Smooth muscle cell (in vitro differentiated cells): ENCODE measurements around the gene GRK3. TPM values are rescaled to one million over a fixed set of nuclear protein-coding genes. Genes with fewer than 3 reads are reported as not detected.

Experiments
- DNase-seq: peaks from one replicate; lab custom pipeline; 2025; ENCODE audit not compliant: unreplicated experiment; lab: John Stamatoyannopoulos, UW
- H2AFZ ChIP-seq: fragments of 200-600 bp; sonication (generic); 2 replicates; pipeline ENCODE4 v1.6.0; 2016; ENCODE audit warnings: antibody characterized with exemption, low read depth, mild to moderate bottlenecking
- H3F3A ChIP-seq: fragments of 200-600 bp; sonication (generic); 2 replicates; pipeline ENCODE4 v1.6.0; 2017; ENCODE audit warnings: antibody characterized with exemption, low read depth
- H3K27ac ChIP-seq: fragments of 200-600 bp; sonication (generic); 2 replicates; pipeline ENCODE4 v1.5.1; 2016; ENCODE audit warnings: low read depth, mild to moderate bottlenecking
- H3K27me3 ChIP-seq: fragments of 200-600 bp; sonication (generic); 2 replicates; pipeline ENCODE4 v1.6.1; 2016; ENCODE audit warnings: low read depth, mild to moderate bottlenecking
- H3K36me3 ChIP-seq: fragments of 200-600 bp; sonication (generic); 2 replicates; pipeline ENCODE4 v1.5.1; 2016; ENCODE audit warnings: low read depth
- H3K4me1 ChIP-seq: fragments of 200-600 bp; sonication (generic); 2 replicates; pipeline ENCODE4 v1.5.1; 2016; ENCODE audit warnings: low read depth
- H3K4me2 ChIP-seq: fragments of 200-600 bp; sonication (generic); 2 replicates; pipeline ENCODE4 v1.6.0; 2016; ENCODE audit warnings: mild to moderate bottlenecking
- H3K4me3 ChIP-seq: fragments of 200-600 bp; sonication (generic); 2 replicates; pipeline ENCODE4 v1.5.1; 2016; ENCODE audit warnings: mild to moderate bottlenecking
- H3K79me2 ChIP-seq: fragments of 200-600 bp; sonication (generic); 2 replicates; pipeline ENCODE4 v1.6.0; 2016; ENCODE audit warnings: low read depth, mild to moderate bottlenecking
- H3K9ac ChIP-seq: fragments of 200-600 bp; sonication (generic); 2 replicates; pipeline ENCODE4 v1.6.0; 2016; ENCODE audit warnings: low read depth
- H3K9me3 ChIP-seq: fragments of 200-600 bp; sonication (generic); replicated peaks from 2 replicates; pipeline ENCODE4 v1.5.1; 2016; ENCODE audit warnings: low read depth
- H4K20me1 ChIP-seq: fragments of 200-600 bp; sonication (generic); 2 replicates; pipeline ENCODE4 v1.6.0; 2016; ENCODE audit warnings: low read depth
- WGBS: methylation state at CpG from one replicate; pipeline ENCODE4 v1.1.7; 2016; ENCODE audit warnings: low lambda C conversion rate; 5-methylcytosine and 5-hydroxymethylcytosine counted together
- polyA plus RNA-seq: library from polyadenylated mRNA; unstranded; fragments of >200 nt; fragmentation: Nextera tagmentation; extraction: Ambion mirVana; gene quantifications from 2 replicates; pipeline ENCODE4 v1.2.1, GENCODE V29; 2016
- total RNA-seq: library from RNA; depleted of rRNA; stranded (reverse); fragments of >200 nt; gene quantifications from 2 replicates; pipeline ENCODE4 v1.2.3, GENCODE V29; 2014
- TF ChIP-seq, protein P1 (sequence below): fragments of 200-600 bp; sonication (generic); IDR thresholded peaks from 2 replicates; pipeline ENCODE4 v1.5.1; 2017; ENCODE audit warnings: borderline replicate concordance, mild to moderate bottlenecking, antibody characterized with exemption; ENCODE audit not compliant: insufficient read depth, poor library complexity, severe bottlenecking

The GRK3 gene
- total and polyA plus RNA-seq, 2 experiments from 2014 or later = 1.0 to 4.6 TPM

GRCh38 chr22:25739659-25740344 lies 175.3 kb downstream of the GRK3 start:
- no peak for DNase-seq
- H3K27ac ChIP-seq = no peak overlapping the region
- H3K79me2 ChIP-seq = no peaks in the 10 kb centered on the region
- H3K4me3 ChIP-seq = no peak overlapping the region
- H4K20me1 ChIP-seq = no peaks in the 10 kb centered on the region
- WGBS = 87% methylated on average over 11 of the region's 11 CpGs
- no peak overlapping the region for H2AFZ ChIP-seq
- H3K27me3 ChIP-seq = no peaks in the 10 kb centered on the region
- H3K9me3 ChIP-seq = no peaks in the 10 kb centered on the region
- H3F3A ChIP-seq = no peaks in the 10 kb centered on the region
- TF ChIP-seq, protein P1, sequence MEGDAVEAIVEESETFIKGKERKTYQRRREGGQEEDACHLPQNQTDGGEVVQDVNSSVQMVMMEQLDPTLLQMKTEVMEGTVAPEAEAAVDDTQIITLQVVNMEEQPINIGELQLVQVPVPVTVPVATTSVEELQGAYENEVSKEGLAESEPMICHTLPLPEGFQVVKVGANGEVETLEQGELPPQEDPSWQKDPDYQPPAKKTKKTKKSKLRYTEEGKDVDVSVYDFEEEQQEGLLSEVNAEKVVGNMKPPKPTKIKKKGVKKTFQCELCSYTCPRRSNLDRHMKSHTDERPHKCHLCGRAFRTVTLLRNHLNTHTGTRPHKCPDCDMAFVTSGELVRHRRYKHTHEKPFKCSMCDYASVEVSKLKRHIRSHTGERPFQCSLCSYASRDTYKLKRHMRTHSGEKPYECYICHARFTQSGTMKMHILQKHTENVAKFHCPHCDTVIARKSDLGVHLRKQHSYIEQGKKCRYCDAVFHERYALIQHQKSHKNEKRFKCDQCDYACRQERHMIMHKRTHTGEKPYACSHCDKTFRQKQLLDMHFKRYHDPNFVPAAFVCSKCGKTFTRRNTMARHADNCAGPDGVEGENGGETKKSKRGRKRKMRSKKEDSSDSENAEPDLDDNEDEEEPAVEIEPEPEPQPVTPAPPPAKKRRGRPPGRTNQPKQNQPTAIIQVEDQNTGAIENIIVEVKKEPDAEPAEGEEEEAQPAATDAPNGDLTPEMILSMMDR = no peak
- no peak overlapping the region for H3K4me2 ChIP-seq
- no peaks in the 10 kb centered on the region for H3K4me1 ChIP-seq
- no peak overlapping the region for H3K9ac ChIP-seq
- H3K36me3 ChIP-seq = no peaks in the 10 kb centered on the region

- H2AFZ ChIP-seq = no peak within 1 kb of the TSS
- H3K27ac ChIP-seq = no peak within 1 kb of the TSS
- no peak within 1 kb of the TSS for H3K4me2 ChIP-seq
- no peaks in the 10 kb centered on the region for H3K79me2 ChIP-seq
- WGBS = 77% methylated on average over 36 of the region's 36 CpGs
- H3K9ac ChIP-seq = no peak within 1 kb of the TSS
- no peaks in the 10 kb centered on the region for H4K20me1 ChIP-seq
- H3K4me1 ChIP-seq = no peaks in the 10 kb centered on the region
- TF ChIP-seq, protein P1 = no peak
- H3K9me3 ChIP-seq = no peaks in the 10 kb centered on the region
- H3K36me3 ChIP-seq = no peaks in the 10 kb centered on the region
- no peak within 1 kb of the TSS for H3K4me3 ChIP-seq
- no peak for DNase-seq
- H3K27me3 ChIP-seq = no peaks in the 10 kb centered on the region
- H3F3A ChIP-seq = no peaks in the 10 kb centered on the region
These were observed 177.5 kb downstream of the GRK3 start, which contains the start of gene MYO18B for GRCh38 chr22:25741692-25742626. TSS of gene MYO18B (plus strand) at chr22:25742188. CDS start at chr22:25761093, 18,905 bp downstream.

DNA sequence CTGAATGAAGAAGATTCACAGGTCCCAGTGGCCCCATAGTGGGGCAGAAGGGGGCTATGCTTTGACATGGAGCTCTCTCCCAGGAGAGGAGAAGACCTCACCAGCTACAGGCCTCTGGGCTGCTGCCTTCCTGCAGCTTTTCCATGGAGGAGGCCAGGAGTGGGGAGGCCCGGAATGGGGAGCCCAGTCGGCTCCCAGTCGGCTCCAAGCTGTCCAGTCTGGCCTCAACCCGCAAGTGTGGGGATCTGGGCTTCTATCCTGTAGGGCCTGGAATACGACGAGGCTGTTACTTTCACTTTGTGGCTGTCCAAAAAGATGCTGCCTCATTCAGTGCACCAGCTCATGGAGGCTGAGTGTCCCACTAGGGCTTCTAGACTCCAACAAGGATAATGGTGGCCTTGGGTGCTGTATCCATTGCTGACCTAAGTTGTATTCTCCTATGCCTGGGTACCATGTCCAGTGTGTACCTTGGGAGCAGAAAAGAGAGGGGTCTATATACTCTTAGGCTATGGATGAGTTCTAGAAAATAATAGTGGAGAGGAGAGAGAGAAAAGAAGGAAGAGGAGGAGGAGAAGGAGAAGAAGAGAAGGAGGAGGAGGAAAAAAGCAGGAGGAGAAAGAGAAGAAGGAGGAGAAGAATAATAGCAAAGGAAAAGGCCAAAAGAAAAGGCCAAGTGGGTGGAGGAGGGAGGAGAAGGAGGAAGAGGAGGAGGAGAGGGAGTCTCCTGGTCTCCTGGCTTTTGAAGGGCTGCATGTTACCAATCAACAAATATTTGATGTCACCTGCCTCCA lies 178.6 kb downstream of the GRK3 start:
- no peaks in the 10 kb centered on the region for H3K4me1 ChIP-seq
- no peaks in the 10 kb centered on the region for H3F3A ChIP-seq
- H3K4me3 ChIP-seq = no peak overlapping the region
- no peaks in the 10 kb centered on the region for H3K27me3 ChIP-seq
- 91% methylated on average over 6 of the region's 6 CpGs for WGBS
- H2AFZ ChIP-seq = no peak overlapping the region
- no peak overlapping the region for H3K27ac ChIP-seq
- H3K9me3 ChIP-seq = no peaks in the 10 kb centered on the region
- DNase-seq = no peak
- H3K36me3 ChIP-seq = no peaks in the 10 kb centered on the region
- no peaks in the 10 kb centered on the region for H3K79me2 ChIP-seq
- TF ChIP-seq, protein P1 = no peak
- H3K4me2 ChIP-seq = no peak overlapping the region
- H3K9ac ChIP-seq = no peak overlapping the region
- H4K20me1 ChIP-seq = no peaks in the 10 kb centered on the region
